AG10803 (cell line): ENCODE results near the gene ARHGEF1.

ENCODE experiments used
- DNase-seq: peaks from one replicate; pipeline ENCODE4 v3.0.0; 2010; ENCODE audit warnings: low read depth
- H3K4me3 ChIP-seq: 2 replicates; pipeline ENCODE4 v1.5.1; 2011; ENCODE audit warnings: mild to moderate bottlenecking, low read length, control low read depth
- CTCF ChIP-seq: conservative IDR thresholded peaks from 2 replicates; pipeline ENCODE4 v1.5.1; 2011; ENCODE audit warnings: mild to moderate bottlenecking, low read length, control low read depth, inconsistent platforms

ARHGEF1 gene

GRCh38 chr19:41921577-41922576 is 38.9 kb downstream of the ARHGEF1 start:
- no peak for DNase-seq
- TF ChIP-seq CTCF = no peak
- no peak overlapping the region for H3K4me3 ChIP-seq

- DNase-seq = no peak
- no peak for TF ChIP-seq CTCF
- H3K4me3 ChIP-seq = no peak overlapping the region
Observed at GRCh38 chr19:41922585-41922984, 39.6 kb downstream of the ARHGEF1 start.

DNA sequence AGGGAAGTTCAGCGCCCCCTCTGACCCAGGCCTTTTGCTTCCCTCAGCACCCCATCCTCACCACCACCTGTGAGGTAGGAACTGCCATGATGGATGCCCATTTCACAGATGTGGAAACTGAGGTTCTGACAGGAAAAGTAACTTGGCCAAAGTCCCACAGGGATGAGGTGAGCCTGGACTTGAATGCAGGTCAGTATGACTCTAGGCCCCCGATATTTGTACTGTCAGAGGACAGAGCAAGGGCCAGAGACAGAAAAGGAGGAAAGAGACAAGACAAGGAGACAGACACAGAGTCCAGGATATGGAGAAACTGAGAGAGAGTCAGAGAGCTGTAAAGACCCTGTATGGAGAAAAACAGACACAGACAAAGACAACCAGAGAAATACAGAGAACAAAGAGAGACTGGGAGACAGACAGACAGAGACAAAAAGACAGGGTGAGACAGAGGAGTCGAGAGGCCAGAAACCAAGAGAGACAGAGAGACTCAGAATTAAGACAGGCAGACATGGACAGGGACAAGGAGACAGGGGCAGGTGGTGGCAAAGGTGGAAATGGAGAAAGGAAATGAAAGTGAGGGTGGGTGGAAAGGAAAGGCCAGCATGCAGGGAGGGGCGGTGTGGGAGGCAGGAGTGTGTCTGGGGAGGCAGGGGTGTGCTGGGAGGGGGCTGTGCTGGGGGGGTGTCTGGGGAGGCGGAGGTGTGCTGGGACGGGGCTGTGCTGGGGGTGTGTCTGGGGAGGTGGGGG is 40.2 kb downstream of the ARHGEF1 start:
- no peak for TF ChIP-seq CTCF
- no peak overlapping the region for H3K4me3 ChIP-seq
- DNase-seq = no peak

- DNase-seq = no peak
- no peak overlapping the region for H3K4me3 ChIP-seq
- TF ChIP-seq CTCF = no peak
Observed at GRCh38 chr19:41924151-41925145, 41.5 kb downstream of the ARHGEF1 start.

DNA sequence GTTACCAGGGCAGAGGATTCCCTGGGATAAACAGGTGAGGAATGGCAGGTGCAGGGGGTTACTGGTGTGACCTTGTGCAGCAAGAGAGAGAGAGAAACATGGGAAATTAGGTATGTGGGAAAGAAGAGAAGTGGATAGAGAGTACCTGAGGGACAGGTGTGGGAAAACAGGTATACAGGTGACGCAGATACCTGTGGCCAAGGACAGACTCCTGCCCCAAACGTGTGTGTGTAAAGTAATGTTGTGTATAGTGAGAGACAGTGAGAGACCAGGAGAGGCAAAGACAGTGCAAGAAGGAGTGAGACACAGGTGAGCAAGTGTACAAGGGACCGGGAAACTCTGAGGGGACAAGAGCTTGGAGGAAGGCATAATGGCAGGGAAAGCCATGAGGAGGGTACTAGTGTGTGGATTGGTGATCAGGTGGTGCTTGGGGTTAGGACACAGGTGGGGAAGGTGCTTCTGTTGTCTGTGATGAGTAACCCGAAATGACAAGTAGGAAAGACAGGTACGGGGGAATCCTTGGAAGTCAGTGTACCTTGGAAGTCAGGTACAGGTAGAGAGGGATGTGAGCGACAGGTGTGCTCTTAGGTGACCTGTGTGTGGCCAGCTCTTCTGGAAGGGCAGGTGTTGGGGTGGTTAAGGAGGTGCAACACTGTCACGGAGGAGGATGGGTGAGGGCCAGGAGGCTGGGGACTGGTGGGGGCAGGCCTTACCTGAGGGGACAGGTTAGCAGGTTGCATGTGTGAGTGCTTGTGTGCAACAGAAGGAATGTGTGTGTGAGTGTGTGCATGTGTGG is 42.4 kb downstream of the ARHGEF1 start:
- TF ChIP-seq CTCF = no peak
- DNase-seq = no peak
- no peak overlapping the region for H3K4me3 ChIP-seq
